GM18499 (cell line): ENCODE data around the gene HLA-B.

Experiments
- ATAC-seq: cut with Tn5 transposase; IDR thresholded peaks from one replicate; pipeline ENCODE4 v1.9.1; 2021; ENCODE audit warnings: moderate number of reproducible peaks; ENCODE audit not compliant: insufficient read depth, unreplicated experiment

The HLA-B gene

DNA sequence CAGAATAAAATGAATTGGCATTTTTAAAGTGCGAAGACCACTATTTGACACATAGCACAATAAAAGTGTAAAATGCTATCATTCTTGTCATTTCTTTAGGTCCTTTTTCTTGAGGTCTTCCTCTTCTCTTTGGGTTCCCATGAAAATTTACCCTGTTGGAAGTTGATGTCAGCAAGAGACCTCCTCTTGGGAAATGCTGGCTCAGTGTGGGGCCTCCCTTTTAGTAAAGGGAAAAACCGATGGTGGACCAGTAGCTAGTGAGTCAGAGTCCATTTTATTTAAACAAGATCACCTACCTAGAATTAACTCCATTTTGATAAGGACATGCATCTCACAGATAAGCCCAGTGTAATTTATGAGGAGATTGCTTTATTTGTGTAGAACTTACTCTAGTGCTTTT lies 47.3 kb downstream of the HLA-B start:
- ATAC-seq = no peak

- ATAC-seq = no peak
These were observed 48.2 kb downstream of the HLA-B start for GRCh38 chr6:31308845-31309175.

DNA sequence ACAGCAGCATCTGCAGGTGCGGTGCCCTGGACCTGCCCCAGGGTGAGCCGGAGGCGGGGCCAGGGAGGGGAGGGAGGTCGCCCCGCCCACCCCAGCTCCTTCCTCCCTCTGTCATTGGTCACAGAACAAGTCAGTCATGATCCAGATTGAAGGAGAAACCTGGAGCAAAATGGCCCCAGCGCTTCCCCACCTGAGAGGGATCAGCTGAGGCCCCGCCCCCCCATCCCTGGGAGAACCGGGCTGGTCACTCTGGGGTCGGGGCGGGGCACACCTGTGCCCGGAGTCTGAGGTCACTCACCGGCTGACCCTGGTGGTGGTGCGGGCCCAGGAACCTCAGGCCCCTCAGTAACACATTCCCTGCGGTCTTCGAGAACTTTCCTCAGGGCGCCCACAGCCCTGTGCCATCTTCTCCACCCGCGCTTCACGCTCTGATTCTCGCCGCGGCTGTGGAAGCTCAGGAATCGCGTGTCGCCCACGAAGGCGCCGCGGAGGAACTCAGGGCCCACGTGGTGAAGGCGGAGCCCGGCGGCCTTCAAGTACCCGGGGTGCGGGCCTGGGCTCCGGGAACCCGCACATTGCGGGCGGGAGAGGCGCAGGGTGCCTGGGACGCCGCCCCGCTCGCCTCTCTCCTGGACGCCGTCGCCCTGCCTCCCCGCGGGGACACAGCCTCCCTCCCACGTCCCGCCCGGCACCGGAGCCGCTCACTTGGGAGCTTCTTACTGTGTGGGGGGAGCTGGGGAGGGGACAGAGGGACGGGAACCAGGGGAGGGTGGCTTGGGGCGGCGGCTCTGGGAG lies 48.7 kb downstream of the HLA-B start:
- ATAC-seq = no peak

- ATAC-seq = no peak
These were observed 49.3 kb downstream of the HLA-B start for GRCh38 chr6:31307669-31308049.

DNA sequence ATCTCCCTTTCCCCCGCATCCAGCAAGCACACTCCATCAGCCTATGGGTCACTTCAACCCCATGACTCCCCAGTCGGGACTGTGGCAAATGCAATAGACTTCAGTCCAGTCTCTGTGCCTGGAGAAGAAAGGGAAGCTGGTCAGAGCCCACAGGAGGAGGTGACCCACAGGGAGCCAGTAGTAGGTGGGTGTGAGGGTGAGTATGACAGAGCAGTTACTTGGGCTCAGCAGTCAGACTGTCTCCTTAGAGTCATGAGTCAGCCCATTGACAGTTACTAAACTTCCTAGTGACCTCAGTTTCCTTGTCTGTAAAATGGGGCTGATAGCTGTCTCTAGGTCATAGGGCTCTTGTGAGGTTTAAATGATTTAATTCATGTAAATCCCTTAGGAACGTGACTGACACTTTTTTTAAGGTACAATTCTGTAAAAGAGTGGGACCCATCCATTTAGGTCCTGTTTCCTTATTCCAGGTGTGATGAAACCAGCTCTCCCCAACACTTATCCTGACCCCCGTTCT lies 51.2 kb downstream of the HLA-B start:
- ATAC-seq = no peak

DNA sequence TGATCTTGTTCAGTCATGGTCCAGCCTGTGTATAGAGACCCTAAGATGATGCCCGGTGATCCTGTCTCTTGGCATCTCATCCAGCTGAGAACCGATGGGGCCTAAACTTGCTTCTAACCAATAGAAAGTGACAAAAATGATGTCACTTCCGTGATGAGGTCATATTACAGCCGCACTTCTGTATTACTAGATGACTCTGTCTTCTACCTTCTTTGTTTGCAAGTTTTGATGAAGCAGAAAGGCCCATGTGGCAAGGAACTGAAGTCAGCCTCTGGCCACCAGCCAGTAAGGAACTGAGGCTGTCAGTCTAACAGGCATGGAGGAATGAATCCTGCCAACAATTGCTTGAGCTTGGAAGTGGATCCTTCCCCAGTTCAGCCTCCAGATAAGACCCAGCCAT lies 52.3 kb downstream of the HLA-B start:
- no peak for ATAC-seq
